WERI-Rb-1 (cell line): ENCODE results near the gene CUL5.

Experiments
- DNase-seq: peaks from one replicate; pipeline ENCODE4 v3.0.0-alpha.2; 2020
- H3K27ac ChIP-seq: fragments of 250-450 bp; sonication (Bioruptor Pico); 2 replicates; pipeline ENCODE4 v1.5.1; 2020; ENCODE audit warnings: mild to moderate bottlenecking, moderate library complexity
- H3K27me3 ChIP-seq: fragments of 250-450 bp; sonication (Bioruptor Pico); 2 replicates; pipeline ENCODE4 v1.5.1; 2021; ENCODE audit warnings: mild to moderate bottlenecking, low read depth, moderate library complexity; ENCODE audit not compliant: insufficient read depth, severe bottlenecking
- H3K36me3 ChIP-seq: fragments of 250-450 bp; sonication (Bioruptor Pico); 2 replicates; pipeline ENCODE4 v1.5.1; 2020; ENCODE audit warnings: mild to moderate bottlenecking, moderate library complexity
- H3K4me3 ChIP-seq: 2 replicates; pipeline ENCODE4 v1.5.1; 2011; ENCODE audit warnings: low read depth, mild to moderate bottlenecking, control low read depth, low read length
- H3K9me3 ChIP-seq: fragments of 250-450 bp; sonication (Bioruptor Pico); 2 replicates; pipeline ENCODE4 v1.5.1; 2021; ENCODE audit warnings: mild to moderate bottlenecking, moderate library complexity; ENCODE audit not compliant: severe bottlenecking
- TF ChIP-seq, protein P1 (sequence below): IDR thresholded peaks from 2 replicates; pipeline ENCODE4 v1.5.1; 2011; ENCODE audit warnings: low read depth, mild to moderate bottlenecking, control low read depth, inconsistent platforms, low read length

CUL5 gene

DNA sequence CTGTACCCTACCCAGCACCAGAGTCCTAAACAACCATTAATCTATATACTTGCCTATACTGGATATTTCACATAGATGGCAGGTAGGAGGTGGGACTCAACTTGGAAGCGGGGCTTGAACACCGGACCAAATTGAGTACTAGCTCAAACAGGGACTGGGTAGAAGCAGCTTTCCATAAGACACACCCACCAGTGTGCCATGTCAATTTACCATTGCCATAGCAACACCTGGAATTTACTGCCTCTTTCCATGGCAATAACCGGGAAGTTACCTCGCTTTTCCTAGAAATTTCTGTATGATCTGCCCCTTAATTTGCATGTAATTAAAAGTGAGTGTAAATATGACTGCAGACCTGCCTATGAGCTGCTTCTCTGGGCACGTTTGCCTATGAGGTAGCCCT is 38.6 kb upstream of the CUL5 start:
- Histone ChIP-seq H3K4me3 (no peak overlapping the region), H3K36me3 (no peaks in the 10 kb centered on the region), H3K9me3 (no peaks in the 10 kb centered on the region), H3K27me3 (no peaks in the 10 kb centered on the region), H3K27ac (no peak overlapping the region)
- TF ChIP-seq, protein P1, sequence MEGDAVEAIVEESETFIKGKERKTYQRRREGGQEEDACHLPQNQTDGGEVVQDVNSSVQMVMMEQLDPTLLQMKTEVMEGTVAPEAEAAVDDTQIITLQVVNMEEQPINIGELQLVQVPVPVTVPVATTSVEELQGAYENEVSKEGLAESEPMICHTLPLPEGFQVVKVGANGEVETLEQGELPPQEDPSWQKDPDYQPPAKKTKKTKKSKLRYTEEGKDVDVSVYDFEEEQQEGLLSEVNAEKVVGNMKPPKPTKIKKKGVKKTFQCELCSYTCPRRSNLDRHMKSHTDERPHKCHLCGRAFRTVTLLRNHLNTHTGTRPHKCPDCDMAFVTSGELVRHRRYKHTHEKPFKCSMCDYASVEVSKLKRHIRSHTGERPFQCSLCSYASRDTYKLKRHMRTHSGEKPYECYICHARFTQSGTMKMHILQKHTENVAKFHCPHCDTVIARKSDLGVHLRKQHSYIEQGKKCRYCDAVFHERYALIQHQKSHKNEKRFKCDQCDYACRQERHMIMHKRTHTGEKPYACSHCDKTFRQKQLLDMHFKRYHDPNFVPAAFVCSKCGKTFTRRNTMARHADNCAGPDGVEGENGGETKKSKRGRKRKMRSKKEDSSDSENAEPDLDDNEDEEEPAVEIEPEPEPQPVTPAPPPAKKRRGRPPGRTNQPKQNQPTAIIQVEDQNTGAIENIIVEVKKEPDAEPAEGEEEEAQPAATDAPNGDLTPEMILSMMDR, result no peak
- no peak for DNase-seq

GRCh38 chr11:107973641-107974040 is 35.1 kb upstream of the CUL5 start:
- no peak for DNase-seq
- H3K36me3 ChIP-seq, result no peaks in the 10 kb centered on the region
- no peaks in the 10 kb centered on the region for H3K9me3 ChIP-seq

GRCh38 chr11:107988397-107989158 is 20.1 kb upstream of the CUL5 start:
- Histone ChIP-seq H3K4me3 (no peak overlapping the region), H3K27me3 (no peaks in the 10 kb centered on the region), H3K9me3 (no peaks in the 10 kb centered on the region), H3K27ac (no peak overlapping the region), H3K36me3 (no peaks in the 10 kb centered on the region)
- no peak for DNase-seq
- TF ChIP-seq, protein P1, result no peak

More at GRCh38 chr11:107973641-107974040, 35.1 kb upstream of the CUL5 start:
- H3K27me3 ChIP-seq, result no peaks in the 10 kb centered on the region
- no peak overlapping the region for H3K27ac ChIP-seq
- H3K4me3 ChIP-seq, result no peak overlapping the region
- TF ChIP-seq, protein P1, result no peak

DNA sequence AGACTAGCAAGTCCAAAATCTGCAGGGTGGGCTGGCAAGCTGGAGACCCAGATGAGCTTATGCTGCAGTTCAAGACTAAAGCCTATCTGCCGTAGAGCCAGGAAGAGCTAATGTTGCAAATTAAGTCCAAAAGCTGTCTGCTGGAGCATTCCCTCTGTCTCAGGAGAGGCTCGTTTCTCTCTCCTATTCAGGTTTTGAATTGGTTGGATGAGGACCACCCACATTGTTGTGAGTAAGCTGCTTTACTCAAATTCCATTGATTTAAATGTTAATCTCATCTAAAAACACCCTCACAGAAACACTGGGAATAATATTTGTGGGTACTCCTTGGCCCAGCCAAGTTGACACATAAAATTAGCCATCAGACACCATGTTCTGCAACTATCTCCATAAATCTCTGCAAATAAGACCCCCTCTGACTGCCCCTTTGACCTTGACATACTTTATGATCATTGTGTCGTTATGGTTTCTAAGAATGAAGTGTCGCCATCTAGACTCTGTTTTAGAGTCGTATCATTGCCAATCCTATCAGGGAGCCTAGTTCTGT is 16.8 kb upstream of the CUL5 start:
- H3K4me3 ChIP-seq, result no peak overlapping the region
- no peak overlapping the region for H3K27ac ChIP-seq
- TF ChIP-seq, protein P1, result no peak
- DNase-seq, result no peak
- no peaks in the 10 kb centered on the region for H3K9me3 ChIP-seq
- no peaks in the 10 kb centered on the region for H3K36me3 ChIP-seq
- no peaks in the 10 kb centered on the region for H3K27me3 ChIP-seq

DNA sequence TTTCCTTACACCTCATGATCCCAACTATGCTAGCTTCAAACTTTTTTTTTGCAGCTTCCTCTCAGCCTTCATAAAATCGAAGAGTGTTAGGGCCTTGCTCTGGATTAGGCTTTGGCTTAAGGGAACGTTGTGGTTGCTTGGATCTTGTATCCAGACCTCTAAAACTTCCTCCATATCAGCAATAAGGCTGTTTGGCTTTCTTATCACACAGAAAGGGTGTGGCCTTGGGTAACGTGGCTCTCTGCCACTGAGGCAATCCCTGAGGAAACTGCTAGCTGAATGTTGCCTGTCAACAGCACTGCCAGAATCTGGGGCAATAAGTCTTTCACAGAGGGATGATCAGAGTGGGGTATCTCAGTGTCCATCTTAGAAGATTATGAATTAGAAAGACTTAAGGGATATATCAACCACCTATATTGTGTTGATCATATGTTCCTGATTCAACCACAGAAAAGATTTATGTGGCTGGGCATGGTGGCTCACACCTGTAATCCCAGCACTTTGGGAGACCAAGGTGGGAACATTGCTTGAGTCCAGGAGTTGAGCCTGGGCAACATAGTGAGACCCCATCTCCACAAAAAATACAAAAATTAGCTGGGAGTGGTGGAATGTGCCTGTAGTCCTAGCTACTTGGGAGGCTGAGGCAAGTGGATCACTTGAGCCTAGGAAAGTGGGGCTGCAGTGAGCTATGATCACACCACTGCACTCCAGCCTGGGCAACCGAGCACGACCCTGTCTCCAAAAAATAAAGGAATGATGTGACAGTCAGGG is 12.5 kb upstream of the CUL5 start:
- Histone ChIP-seq H3K36me3 (no peaks in the 10 kb centered on the region), H3K9me3 (no peaks in the 10 kb centered on the region), H3K27ac (no peak overlapping the region), H3K27me3 (no peaks in the 10 kb centered on the region), H3K4me3 (no peak overlapping the region)
- TF ChIP-seq, protein P1, result no peak
- no peak for DNase-seq
